ENCODE results near the gene PDSS1. TPM values are rescaled to one million over a fixed set of nuclear protein-coding genes. Genes with fewer than 3 reads are reported as not detected.

PDSS1 gene
- total and polyA plus RNA-seq, 9 of the 15 experiments (the other 6 are each of a cell fraction or from before 2014, with no cell fraction given): 11.0 to 59.5 (median 45.3) TPM

- Histone ChIP-seq H2AFZ (ENCODE audit: low read depth, low read length) (no peak overlapping the region), H4K20me1 (replicated peaks; ENCODE audit: control insufficient read depth, insufficient read depth, low read length) (no peaks in the 10 kb centered on the region), H3K27ac (ENCODE audit: extremely low read depth, low read depth, low read length) (no peak overlapping the region), H3K9me1 (ENCODE audit: control insufficient read depth, insufficient read depth, low read length) (no peaks in the 10 kb centered on the region), H3K4me1 (replicated peaks in 1 of 2; ENCODE audit: control insufficient read depth in 2 of 2, insufficient read depth in 2 of 2, low read length in 2 of 2) (no peaks in the 10 kb centered on the region), H3K4me3 (no peak overlapping the region), H3K9me3 (replicated peaks; ENCODE audit: control insufficient read depth, insufficient read depth, low read depth, low read length) (no peaks in the 10 kb centered on the region), H3K27me3 (ENCODE audit: control insufficient read depth in 2 of 2, insufficient read depth in 2 of 2, low read length in 2 of 2) (no peaks in the 10 kb centered on the region), H3K9ac (ENCODE audit: insufficient read depth in 1 of 2, low read depth in 2 of 2, low read length in 2 of 2) (no peak overlapping the region), H3K79me2 (ENCODE audit: control insufficient read depth, insufficient read depth, low read length) (peaks cover 6% of the 10 kb centered on the region; the same call in 2 of the 3 replicates), H3K36me3 (ENCODE audit: control insufficient read depth, insufficient read depth, low read length) (no peaks in the 10 kb centered on the region), H3K4me2 (ENCODE audit: insufficient read depth, low read length) (no peak overlapping the region)
- BruUV-seq (replicated peaks): no TSS peak
- in situ Hi-C loops (cut with MboI) (no loop called here), intact Hi-C loops (cut with micrococcal nuclease) (no loop called here)
- DNase-seq (ENCODE audit: extremely low read depth in 1 of 4, low spot score in 3 of 4): no peak
- WGBS (ENCODE audit: insufficient coverage, low coverage, missing lambda C conversion rate): 76% methylated on average over 2 of the region's 2 CpGs
- FAIRE-seq: no peak
- CTCF ChIA-PET (ENCODE audit: low intra/inter-chr PET ratio): no interaction called here
- TF ChIP-seq SREBF1 (IDR thresholded peaks at IDR 0.05; ENCODE audit: borderline replicate concordance, low read depth, low read length) (no peak), HMGN3 (IDR thresholded peaks at IDR 0.05; ENCODE audit: borderline replicate concordance, extremely low read depth, insufficient read length, low read depth, low read length) (no peak), ZNF165 (CRISPR knock-in tag; IDR thresholded peaks at IDR 0.05; ENCODE audit: borderline replicate concordance) (no peak), NCOA6 (IDR thresholded peaks at IDR 0.05) (no peak), TFE3 (CRISPR knock-in tag; IDR thresholded peaks at IDR 0.05) (no peak), ZNF124 (CRISPR knock-in tag; IDR thresholded peaks at IDR 0.05) (no peak), MIER1 (IDR thresholded peaks at IDR 0.05; ENCODE audit: low read depth) (no peak), GTF2E2 (tag; IDR thresholded peaks at IDR 0.05) (no peak), CBFA2T2 (conservative IDR thresholded peaks at IDR 0.05) (no peak), COPS2 (conservative IDR thresholded peaks at IDR 0.05) (no peak)
- TF ChIP-seq, protein P1, sequence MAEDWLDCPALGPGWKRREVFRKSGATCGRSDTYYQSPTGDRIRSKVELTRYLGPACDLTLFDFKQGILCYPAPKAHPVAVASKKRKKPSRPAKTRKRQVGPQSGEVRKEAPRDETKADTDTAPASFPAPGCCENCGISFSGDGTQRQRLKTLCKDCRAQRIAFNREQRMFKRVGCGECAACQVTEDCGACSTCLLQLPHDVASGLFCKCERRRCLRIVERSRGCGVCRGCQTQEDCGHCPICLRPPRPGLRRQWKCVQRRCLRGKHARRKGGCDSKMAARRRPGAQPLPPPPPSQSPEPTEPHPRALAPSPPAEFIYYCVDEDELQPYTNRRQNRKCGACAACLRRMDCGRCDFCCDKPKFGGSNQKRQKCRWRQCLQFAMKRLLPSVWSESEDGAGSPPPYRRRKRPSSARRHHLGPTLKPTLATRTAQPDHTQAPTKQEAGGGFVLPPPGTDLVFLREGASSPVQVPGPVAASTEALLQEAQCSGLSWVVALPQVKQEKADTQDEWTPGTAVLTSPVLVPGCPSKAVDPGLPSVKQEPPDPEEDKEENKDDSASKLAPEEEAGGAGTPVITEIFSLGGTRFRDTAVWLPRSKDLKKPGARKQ (CRISPR knock-in tag; IDR thresholded peaks at IDR 0.05): no peak
- TF ChIP-seq, protein P2, sequence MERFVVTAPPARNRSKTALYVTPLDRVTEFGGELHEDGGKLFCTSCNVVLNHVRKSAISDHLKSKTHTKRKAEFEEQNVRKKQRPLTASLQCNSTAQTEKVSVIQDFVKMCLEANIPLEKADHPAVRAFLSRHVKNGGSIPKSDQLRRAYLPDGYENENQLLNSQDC (CRISPR knock-in tag; IDR thresholded peaks at IDR 0.05): no peak
- TF ChIP-seq, protein P3, sequence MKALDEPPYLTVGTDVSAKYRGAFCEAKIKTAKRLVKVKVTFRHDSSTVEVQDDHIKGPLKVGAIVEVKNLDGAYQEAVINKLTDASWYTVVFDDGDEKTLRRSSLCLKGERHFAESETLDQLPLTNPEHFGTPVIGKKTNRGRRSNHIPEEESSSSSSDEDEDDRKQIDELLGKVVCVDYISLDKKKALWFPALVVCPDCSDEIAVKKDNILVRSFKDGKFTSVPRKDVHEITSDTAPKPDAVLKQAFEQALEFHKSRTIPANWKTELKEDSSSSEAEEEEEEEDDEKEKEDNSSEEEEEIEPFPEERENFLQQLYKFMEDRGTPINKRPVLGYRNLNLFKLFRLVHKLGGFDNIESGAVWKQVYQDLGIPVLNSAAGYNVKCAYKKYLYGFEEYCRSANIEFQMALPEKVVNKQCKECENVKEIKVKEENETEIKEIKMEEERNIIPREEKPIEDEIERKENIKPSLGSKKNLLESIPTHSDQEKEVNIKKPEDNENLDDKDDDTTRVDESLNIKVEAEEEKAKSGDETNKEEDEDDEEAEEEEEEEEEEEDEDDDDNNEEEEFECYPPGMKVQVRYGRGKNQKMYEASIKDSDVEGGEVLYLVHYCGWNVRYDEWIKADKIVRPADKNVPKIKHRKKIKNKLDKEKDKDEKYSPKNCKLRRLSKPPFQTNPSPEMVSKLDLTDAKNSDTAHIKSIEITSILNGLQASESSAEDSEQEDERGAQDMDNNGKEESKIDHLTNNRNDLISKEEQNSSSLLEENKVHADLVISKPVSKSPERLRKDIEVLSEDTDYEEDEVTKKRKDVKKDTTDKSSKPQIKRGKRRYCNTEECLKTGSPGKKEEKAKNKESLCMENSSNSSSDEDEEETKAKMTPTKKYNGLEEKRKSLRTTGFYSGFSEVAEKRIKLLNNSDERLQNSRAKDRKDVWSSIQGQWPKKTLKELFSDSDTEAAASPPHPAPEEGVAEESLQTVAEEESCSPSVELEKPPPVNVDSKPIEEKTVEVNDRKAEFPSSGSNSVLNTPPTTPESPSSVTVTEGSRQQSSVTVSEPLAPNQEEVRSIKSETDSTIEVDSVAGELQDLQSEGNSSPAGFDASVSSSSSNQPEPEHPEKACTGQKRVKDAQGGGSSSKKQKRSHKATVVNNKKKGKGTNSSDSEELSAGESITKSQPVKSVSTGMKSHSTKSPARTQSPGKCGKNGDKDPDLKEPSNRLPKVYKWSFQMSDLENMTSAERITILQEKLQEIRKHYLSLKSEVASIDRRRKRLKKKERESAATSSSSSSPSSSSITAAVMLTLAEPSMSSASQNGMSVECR (CRISPR knock-in tag; IDR thresholded peaks at IDR 0.05): no peak
- TF ChIP-seq, protein P4, sequence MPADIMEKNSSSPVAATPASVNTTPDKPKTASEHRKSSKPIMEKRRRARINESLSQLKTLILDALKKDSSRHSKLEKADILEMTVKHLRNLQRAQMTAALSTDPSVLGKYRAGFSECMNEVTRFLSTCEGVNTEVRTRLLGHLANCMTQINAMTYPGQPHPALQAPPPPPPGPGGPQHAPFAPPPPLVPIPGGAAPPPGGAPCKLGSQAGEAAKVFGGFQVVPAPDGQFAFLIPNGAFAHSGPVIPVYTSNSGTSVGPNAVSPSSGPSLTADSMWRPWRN (IDR thresholded peaks at IDR 0.05; ENCODE audit: low read depth): no peak
- POLR2A ChIA-PET: no interaction called here
- no peak for ATAC-seq
Measured at GRCh38 chr10:26773633-26774032, 76.1 kb downstream of the PDSS1 start.

Data from K562 (cell line).